Fibroblast of pulmonary artery (primary cell): Measurements from ENCODE around the gene GNAI3.

ENCODE experiments used
- DNase-seq: peaks from one replicate; pipeline ENCODE4 v3.0.0-alpha.2; 2010; ENCODE audit warnings: low read depth
- H3K4me3 ChIP-seq: replicated peaks from 2 replicates; pipeline ENCODE4 v1.5.1; 2011; ENCODE audit warnings: low read depth, mild to moderate bottlenecking, control low read depth, low read length, moderate library complexity
- TF ChIP-seq, protein P1 (sequence below): IDR thresholded peaks from 2 replicates; pipeline ENCODE4 v1.5.1; 2011; ENCODE audit warnings: mild to moderate bottlenecking, control low read depth, low read length, inconsistent platforms; ENCODE audit errors: missing control alignments

Gene GNAI3

DNA sequence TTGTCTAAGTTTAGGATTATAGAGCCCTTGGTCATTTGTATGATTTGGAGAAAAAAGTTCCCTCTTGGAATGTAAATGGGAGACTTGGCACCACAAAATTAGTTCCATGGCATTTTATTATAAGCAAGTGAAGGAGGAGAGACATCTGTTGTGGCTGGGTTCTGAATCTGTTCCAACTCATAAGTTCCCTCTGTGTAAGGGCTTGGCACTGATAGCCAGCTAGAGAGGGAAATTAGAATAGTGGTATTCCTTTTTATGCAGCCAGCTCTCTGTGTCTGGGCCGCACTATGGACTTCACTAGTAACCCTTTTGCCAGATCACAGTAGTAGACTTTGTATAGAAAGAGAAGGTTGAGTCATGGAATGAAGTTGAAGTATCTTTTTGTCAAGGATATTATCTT, 31.1 kb downstream of the GNAI3 start:
- TF ChIP-seq, protein P1, sequence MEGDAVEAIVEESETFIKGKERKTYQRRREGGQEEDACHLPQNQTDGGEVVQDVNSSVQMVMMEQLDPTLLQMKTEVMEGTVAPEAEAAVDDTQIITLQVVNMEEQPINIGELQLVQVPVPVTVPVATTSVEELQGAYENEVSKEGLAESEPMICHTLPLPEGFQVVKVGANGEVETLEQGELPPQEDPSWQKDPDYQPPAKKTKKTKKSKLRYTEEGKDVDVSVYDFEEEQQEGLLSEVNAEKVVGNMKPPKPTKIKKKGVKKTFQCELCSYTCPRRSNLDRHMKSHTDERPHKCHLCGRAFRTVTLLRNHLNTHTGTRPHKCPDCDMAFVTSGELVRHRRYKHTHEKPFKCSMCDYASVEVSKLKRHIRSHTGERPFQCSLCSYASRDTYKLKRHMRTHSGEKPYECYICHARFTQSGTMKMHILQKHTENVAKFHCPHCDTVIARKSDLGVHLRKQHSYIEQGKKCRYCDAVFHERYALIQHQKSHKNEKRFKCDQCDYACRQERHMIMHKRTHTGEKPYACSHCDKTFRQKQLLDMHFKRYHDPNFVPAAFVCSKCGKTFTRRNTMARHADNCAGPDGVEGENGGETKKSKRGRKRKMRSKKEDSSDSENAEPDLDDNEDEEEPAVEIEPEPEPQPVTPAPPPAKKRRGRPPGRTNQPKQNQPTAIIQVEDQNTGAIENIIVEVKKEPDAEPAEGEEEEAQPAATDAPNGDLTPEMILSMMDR, result no peak
- DNase-seq, result no peak
- no peak overlapping the region for H3K4me3 ChIP-seq

DNA sequence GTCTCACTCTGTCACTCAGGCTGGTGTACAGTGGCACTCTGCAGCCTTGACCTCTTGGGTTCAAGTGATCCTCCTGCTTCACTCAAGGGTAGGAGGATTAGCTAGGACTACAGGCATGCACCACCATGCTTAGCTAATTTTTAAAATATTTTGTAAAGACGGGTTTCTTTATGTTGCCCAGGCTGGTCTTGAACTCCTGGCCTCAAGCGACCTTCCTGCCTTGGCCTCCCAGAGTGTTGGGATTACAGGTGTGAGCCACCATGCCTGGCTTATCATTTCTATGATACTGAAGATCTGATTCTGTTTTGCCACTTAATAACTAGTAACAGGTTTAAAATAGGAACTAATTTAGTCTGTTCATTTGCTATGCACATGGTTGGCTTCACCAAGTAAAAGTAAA, 33.6 kb downstream of the GNAI3 start:
- TF ChIP-seq, protein P1, result no peak

DNA sequence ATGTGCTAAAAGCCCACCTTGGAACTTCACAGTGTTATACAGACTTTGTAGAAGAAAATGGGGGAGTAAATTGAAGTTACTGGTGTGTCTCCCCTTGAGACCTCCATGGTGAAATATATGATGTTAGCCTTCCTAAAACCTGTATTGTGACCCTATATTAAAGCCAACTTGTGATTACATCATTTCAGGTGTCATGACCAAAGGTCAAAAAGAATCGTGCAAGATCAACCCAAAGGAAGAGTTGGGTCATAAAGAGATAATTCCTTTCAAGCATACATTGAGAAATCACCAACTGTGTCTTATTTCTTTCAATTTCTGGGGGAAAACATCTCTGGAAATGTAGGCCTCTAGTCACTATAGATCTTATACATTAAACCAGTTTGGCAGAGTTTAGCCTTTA, 36.4 kb downstream of the GNAI3 start:
- no peak overlapping the region for H3K4me3 ChIP-seq
- TF ChIP-seq, protein P1, result no peak
- no peak for DNase-seq

More for the DNA sequence above, 33.6 kb downstream of the GNAI3 start:
- H3K4me3 ChIP-seq, result no peak overlapping the region
- no peak for DNase-seq

DNA sequence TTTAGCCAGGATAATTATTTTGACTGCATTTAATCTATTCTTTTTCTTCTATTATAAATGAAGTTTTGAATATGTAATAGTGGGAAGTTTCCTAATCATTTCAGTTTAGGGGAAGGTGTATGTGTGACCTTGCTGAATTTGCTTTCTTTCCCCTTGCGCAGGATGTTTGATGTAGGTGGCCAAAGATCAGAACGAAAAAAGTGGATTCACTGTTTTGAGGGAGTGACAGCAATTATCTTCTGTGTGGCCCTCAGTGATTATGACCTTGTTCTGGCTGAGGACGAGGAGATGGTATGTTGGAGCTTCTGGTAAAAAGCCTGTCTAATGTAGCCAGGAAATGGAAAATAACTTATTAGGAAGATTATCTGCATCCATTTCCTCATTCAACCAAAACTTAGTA, 37.6 kb downstream of the GNAI3 start:
- no peak for DNase-seq
- no peak overlapping the region for H3K4me3 ChIP-seq
- TF ChIP-seq, protein P1, result no peak

DNA sequence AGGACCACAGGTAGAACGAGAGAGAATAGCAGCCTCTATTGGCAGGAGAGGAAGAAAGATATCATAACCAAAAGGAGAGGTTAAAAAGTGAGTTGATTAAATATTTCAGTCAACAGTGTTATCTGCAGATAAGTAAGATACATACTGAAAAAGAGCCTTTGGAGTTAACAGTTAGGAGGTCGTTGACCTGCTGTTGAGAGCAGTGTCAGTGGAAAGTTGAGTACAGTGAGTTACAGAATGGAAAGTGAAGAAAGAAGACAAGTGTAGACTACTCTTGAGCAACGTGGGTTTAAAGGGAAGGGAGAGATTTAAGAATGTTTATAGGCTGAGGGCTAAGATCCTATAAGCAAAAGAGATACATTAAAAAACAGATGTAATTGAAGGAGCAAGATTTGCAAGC, 40.8 kb downstream of the GNAI3 start:
- DNase-seq, result no peak
- no peak overlapping the region for H3K4me3 ChIP-seq
- TF ChIP-seq, protein P1, result no peak

DNA sequence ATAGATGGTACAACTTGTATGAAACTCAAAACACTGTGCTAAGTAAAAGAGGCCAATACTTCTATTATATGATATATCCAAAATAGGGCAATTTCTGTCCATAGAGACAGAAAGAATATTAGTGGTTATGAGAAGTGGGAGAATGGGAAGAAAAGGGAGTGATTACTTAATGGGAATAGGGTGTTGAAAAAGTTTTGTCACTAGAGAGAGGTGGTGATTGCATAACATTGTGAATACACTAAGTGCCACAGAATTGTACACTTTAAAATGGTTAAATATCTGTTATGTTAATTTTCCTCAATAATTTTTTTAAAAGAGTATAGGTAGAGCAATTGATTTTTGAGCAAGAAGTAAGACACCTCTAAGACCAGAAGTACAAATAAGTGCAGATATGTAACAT, 41.3 kb downstream of the GNAI3 start:
- no peak overlapping the region for H3K4me3 ChIP-seq
- no peak for DNase-seq
- TF ChIP-seq, protein P1, result no peak

DNA sequence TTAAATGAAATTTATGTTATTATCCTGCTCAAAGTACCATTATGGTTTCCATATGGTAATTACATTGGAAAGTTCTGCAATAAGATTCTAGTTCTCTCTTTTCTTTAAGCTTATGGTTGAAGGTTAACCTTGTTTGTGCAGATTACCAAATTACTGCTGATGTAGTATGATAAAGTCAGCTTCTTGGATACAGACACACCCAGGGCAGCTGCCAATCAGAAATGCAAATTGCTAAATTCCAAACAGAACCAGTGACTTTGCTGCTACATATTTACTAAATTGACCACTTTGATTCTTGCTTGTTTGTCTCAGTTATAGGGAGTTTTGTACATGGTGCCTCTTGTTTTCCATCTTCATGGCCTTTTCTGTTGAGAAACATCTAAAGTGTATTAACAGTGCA, 44.5 kb downstream of the GNAI3 start:
- TF ChIP-seq, protein P1, result no peak
- no peak for DNase-seq
- no peak overlapping the region for H3K4me3 ChIP-seq
